Bronchial epithelial cell (primary cell): Measurements from ENCODE around the gene BORCS6. TPM values are rescaled to one million over a fixed set of nuclear protein-coding genes. Genes with fewer than 3 reads are reported as not detected.

Source experiments
- DNase-seq: peaks from one replicate; pipeline ENCODE4 v3.0.0-alpha.2; 2010; ENCODE audit warnings: low read depth
- FAIRE-seq: peaks from 2 replicates; lab custom pipeline; 2011; peaks lifted over from hg19 to GRCh38; lab: Jason Lieb, UNC
- H3K27me3 ChIP-seq: 2 replicates; pipeline ENCODE4 v1.5.1; 2011; ENCODE audit warnings: low read length; ENCODE audit not compliant: control insufficient read depth, insufficient read depth
- H3K36me3 ChIP-seq: 2 replicates; pipeline ENCODE4 v1.5.1; 2011; ENCODE audit warnings: low read length; ENCODE audit not compliant: control insufficient read depth, insufficient read depth
- H3K4me3 ChIP-seq: 2 replicates; pipeline ENCODE4 v1.5.1; 2011; ENCODE audit warnings: mild to moderate bottlenecking, low read depth, low read length, control low read depth
- CTCF ChIP-seq: IDR thresholded peaks from 2 replicates; pipeline ENCODE4 v1.5.1; 2011; ENCODE audit warnings: mild to moderate bottlenecking, moderate library complexity, low read length, control low read depth, inconsistent platforms; ENCODE audit not compliant: insufficient read depth, severe bottlenecking
- total RNA-seq: library from RNA; depleted of rRNA; stranded (reverse); fragments of >200 nt; gene quantifications from 2 replicates; pipeline ENCODE4 v1.2.1, GENCODE V29; 2014

BORCS6 gene
- total RNA-seq, 1 donor from 2014 or later, result 6.8 TPM

DNA sequence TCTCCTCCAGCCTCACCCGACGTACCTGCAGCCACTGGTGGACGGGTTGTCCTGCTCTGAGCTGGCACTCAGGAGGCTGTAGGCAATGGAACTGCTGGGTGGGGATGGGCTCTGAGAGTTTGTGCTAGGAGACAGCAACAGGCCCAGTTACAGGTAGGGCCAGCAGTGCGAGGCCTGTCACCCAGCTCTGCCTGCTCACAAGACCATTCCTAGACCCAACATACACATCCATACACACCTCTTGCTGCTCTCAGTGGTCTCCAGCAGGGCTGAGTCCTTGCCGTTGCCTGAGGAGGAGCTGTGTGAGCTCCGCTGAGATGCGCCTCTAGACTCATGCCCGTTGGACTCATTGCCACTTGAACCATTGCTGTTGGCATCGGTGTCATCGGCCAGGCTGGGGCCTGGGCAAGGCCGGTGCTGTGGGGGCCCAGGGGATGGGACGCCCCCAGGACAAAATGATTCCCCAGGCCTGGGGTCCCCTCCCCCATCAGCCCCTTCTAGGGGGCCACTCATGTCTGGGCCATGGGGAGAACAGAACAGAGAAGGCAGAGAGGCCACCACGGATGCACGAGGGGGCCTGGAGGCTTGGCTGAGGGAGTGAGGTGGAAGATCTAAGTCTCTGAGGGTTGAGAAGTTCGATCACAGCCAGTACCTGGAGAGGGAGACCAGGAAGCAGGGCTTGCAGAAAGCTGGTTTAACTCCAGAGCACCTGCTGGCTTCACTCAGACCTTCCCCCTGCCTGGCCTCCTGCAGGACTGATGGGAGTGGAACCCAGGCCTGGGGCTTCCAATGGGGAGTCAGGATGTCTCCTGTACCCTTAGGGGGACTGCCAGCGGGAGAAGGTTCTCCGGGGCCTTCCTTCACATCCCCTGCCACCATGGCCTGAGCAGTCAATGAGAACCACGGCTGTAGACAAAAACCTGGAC lies 39.5 kb downstream of the BORCS6 start:
- DNase-seq (no peak), FAIRE-seq (no peak)
- Histone ChIP-seq H3K4me3 (peak overlapping the region; percentile 83), H3K36me3 (peaks cover 67% of the 10 kb centered on the region), H3K27me3 (no peaks in the 10 kb centered on the region)
- TF ChIP-seq CTCF, result no peak

DNA sequence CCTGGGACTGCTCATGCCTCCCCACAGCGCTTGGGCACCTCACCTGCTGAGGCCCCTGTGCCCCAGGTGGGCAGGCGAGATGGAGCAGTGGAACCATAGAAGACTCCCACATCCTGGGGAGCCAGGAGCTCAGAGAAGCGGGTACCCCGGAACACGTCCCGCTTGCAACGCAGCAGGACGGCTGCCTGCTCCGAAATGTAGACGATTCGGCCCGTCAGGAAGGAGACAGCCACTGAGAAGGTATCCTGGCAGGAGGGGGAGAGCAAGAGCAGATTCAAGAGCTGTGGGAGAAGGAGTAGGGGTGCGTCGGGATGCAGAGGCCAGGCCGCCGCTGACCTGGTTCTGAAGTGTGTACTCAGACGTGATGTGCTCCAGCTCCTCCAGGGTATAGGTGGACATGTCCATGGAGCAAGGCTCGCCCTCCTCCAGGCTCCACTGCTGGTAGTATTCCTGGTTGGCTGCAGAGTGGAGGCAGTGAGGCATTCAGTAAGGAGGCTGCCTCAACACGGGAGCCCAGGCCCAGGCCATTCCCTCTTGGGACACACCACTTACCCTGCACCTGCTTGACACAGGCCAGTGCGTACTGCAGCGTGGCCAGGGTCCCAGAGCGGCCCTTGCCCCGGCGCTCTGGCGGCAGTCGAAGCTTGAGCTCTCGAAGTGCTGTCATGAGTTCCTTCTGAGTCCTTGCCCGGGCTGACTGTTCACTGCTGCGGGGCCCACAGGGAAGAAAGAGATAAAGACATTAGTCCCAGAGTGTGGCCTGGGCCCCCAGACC lies 40.4 kb downstream of the BORCS6 start:
- no peak for FAIRE-seq
- no peak overlapping the region for H3K4me3 ChIP-seq
- no peak for TF ChIP-seq CTCF
- H3K36me3 ChIP-seq, result peaks cover 72% of the 10 kb centered on the region
- H3K27me3 ChIP-seq, result no peaks in the 10 kb centered on the region
- no peak for DNase-seq

- no peak for TF ChIP-seq CTCF
- no peak for FAIRE-seq
Observed at GRCh38 chr17:8148560-8148959, 41.4 kb downstream of the BORCS6 start.

GRCh38 chr17:8147805-8148404 lies 42.1 kb downstream of the BORCS6 start:
- no peak for FAIRE-seq

More at GRCh38 chr17:8148560-8148959, 41.4 kb downstream of the BORCS6 start:
- Histone ChIP-seq H3K27me3 (no peaks in the 10 kb centered on the region), H3K36me3 (peaks cover 81% of the 10 kb centered on the region), H3K4me3 (no peak overlapping the region)
- no peak for DNase-seq

More at GRCh38 chr17:8147805-8148404, 42.1 kb downstream of the BORCS6 start:
- Histone ChIP-seq H3K4me3 (no peak overlapping the region), H3K27me3 (no peaks in the 10 kb centered on the region), H3K36me3 (peaks cover 83% of the 10 kb centered on the region)
- no peak for DNase-seq
- no peak for TF ChIP-seq CTCF
